ENCODE results near the gene PRRX2.
"Not testable (repeated sequence)": the region's sequence is repeated elsewhere in the genome, so short reads cannot be mapped to it uniquely, and the experiment has no call there.

Gene PRRX2

GRCh38 chr9:129737479-129738274 is 72.2 kb downstream of the PRRX2 start:
- DNase-seq, result peak; percentile 44 to 57

GRCh38 chr9:129739432-129739831 is 74.0 kb downstream of the PRRX2 start:
- no peak for DNase-seq

GRCh38 chr9:129740174-129740573 is 74.7 kb downstream of the PRRX2 start:
- no peak for DNase-seq

- no peak for DNase-seq
Observed at GRCh38 chr9:129740666-129741464, 75.4 kb downstream of the PRRX2 start.

- DNase-seq, result no peak
Observed at GRCh38 chr9:129745200-129745599, 79.8 kb downstream of the PRRX2 start.

GRCh38 chr9:129746092-129746777 is 80.8 kb downstream of the PRRX2 start:
- no peak for DNase-seq

GRCh38 chr9:129748249-129748648 is 82.8 kb downstream of the PRRX2 start:
- no peak for DNase-seq

- DNase-seq, result not testable (repeated sequence)
Observed at GRCh38 chr9:129749052-129749451, 83.6 kb downstream of the PRRX2 start.

GRCh38 chr9:129749575-129749974 is 84.1 kb downstream of the PRRX2 start:
- DNase-seq, result no peak

- DNase-seq, result no peak
Observed at GRCh38 chr9:129750013-129750638, 84.7 kb downstream of the PRRX2 start.

GRCh38 chr9:129751841-129752801 is 86.7 kb downstream of the PRRX2 start:
- no peak for DNase-seq

- DNase-seq, result no peak
Observed at GRCh38 chr9:129752900-129753729, 87.7 kb downstream of the PRRX2 start, which contains the start of gene PTGES. TSS of gene PTGES (minus strand) at chr9:129753042. CDS start at chr9:129753012, 30 bp downstream.

- DNase-seq, result no peak
Observed at GRCh38 chr9:129755151-129755550, 89.7 kb downstream of the PRRX2 start.

GRCh38 chr9:129756191-129756590 is 90.7 kb downstream of the PRRX2 start:
- no peak for DNase-seq

GRCh38 chr9:129757045-129757444 is 91.6 kb downstream of the PRRX2 start:
- DNase-seq, result no peak

- DNase-seq, result no peak
Observed at GRCh38 chr9:129759319-129759718, 93.9 kb downstream of the PRRX2 start.

GRCh38 chr9:129759804-129760502 is 94.5 kb downstream of the PRRX2 start:
- DNase-seq, result no peak

- not testable (repeated sequence) for DNase-seq
Observed at GRCh38 chr9:129760784-129761183, 95.3 kb downstream of the PRRX2 start.

- DNase-seq, result no peak
Observed at GRCh38 chr9:129761293-129761900, 96.0 kb downstream of the PRRX2 start.
